ENCODE data around the gene SLC1A3.

- no peak for TF ChIP-seq CTCF (IDR thresholded peaks at IDR 0.05)
- no peak for TF ChIP-seq POLR2AphosphoS5 (IDR thresholded peaks at IDR 0.05)
These were observed 119.9 kb downstream of the SLC1A3 start for GRCh38 chr5:36726317-36726716.

Measured in prostate gland (tissue), 2 donors.